ENCODE results near the gene KIAA1614.

The KIAA1614 gene

GRCh38 chr1:180892675-180893074 is 20.0 kb upstream of the KIAA1614 start:
- Histone ChIP-seq H3K4me3 (ENCODE audit: low read depth in 1 of 2, low read length in 2 of 2) (no peak overlapping the region), H3K9me3 (ENCODE audit: control insufficient read depth in 1 of 2, low read length in 2 of 2) (no peaks in the 10 kb centered on the region), H3K4me1 (ENCODE audit: control insufficient read depth in 1 of 2, insufficient read depth in 2 of 2, low read length in 2 of 2) (no peaks in the 10 kb centered on the region), H3K27ac (ENCODE audit: low read length) (no peak overlapping the region), H3K27me3 (ENCODE audit: low read depth, low read length) (no peaks in the 10 kb centered on the region), H3K36me3 (ENCODE audit: control insufficient read depth in 1 of 2, insufficient read depth in 2 of 2, low read length in 2 of 2) (no peaks in the 10 kb centered on the region)

- H3K4me1 ChIP-seq (ENCODE audit: control insufficient read depth in 1 of 2, insufficient read depth in 2 of 2, low read length in 2 of 2) = no peaks in the 10 kb centered on the region
- no peak overlapping the region for H3K27ac ChIP-seq (ENCODE audit: low read length)
- H3K9me3 ChIP-seq (ENCODE audit: control insufficient read depth in 1 of 2, low read length in 2 of 2) = no peaks in the 10 kb centered on the region
- no peak overlapping the region for H3K4me3 ChIP-seq (ENCODE audit: low read depth in 1 of 2, low read length in 2 of 2)
- no peaks in the 10 kb centered on the region for H3K27me3 ChIP-seq (ENCODE audit: low read depth, low read length)
- no peaks in the 10 kb centered on the region for H3K36me3 ChIP-seq (ENCODE audit: control insufficient read depth in 1 of 2, insufficient read depth in 2 of 2, low read length in 2 of 2)
These were observed 19.1 kb upstream of the KIAA1614 start for GRCh38 chr1:180893614-180894013.

GRCh38 chr1:180896161-180896560 is 16.5 kb upstream of the KIAA1614 start:
- H3K4me3 ChIP-seq (ENCODE audit: low read depth in 1 of 2, low read length in 2 of 2) = no peak overlapping the region
- H3K27me3 ChIP-seq (ENCODE audit: low read depth, low read length) = no peaks in the 10 kb centered on the region
- no peaks in the 10 kb centered on the region for H3K4me1 ChIP-seq (ENCODE audit: control insufficient read depth in 1 of 2, insufficient read depth in 2 of 2, low read length in 2 of 2)
- no peaks in the 10 kb centered on the region for H3K9me3 ChIP-seq (ENCODE audit: control insufficient read depth in 1 of 2, low read length in 2 of 2)
- H3K27ac ChIP-seq (ENCODE audit: low read length) = no peak overlapping the region
- H3K36me3 ChIP-seq (ENCODE audit: control insufficient read depth in 1 of 2, insufficient read depth in 2 of 2, low read length in 2 of 2) = no peaks in the 10 kb centered on the region

- Histone ChIP-seq H3K9me3 (ENCODE audit: control insufficient read depth in 1 of 2, low read length in 2 of 2) (no peaks in the 10 kb centered on the region), H3K36me3 (ENCODE audit: control insufficient read depth in 1 of 2, insufficient read depth in 2 of 2, low read length in 2 of 2) (no peaks in the 10 kb centered on the region), H3K4me1 (ENCODE audit: control insufficient read depth in 1 of 2, insufficient read depth in 2 of 2, low read length in 2 of 2) (no peaks in the 10 kb centered on the region), H3K4me3 (ENCODE audit: low read depth in 1 of 2, low read length in 2 of 2) (no peak overlapping the region), H3K27ac (ENCODE audit: low read length) (no peak overlapping the region), H3K27me3 (ENCODE audit: low read depth, low read length) (no peaks in the 10 kb centered on the region)
These were observed 14.1 kb upstream of the KIAA1614 start for GRCh38 chr1:180898441-180899219.

GRCh38 chr1:180899262-180899661 is 13.4 kb upstream of the KIAA1614 start:
- no peaks in the 10 kb centered on the region for H3K36me3 ChIP-seq (ENCODE audit: control insufficient read depth in 1 of 2, insufficient read depth in 2 of 2, low read length in 2 of 2)
- H3K27me3 ChIP-seq (ENCODE audit: low read depth, low read length) = no peaks in the 10 kb centered on the region
- H3K9me3 ChIP-seq (ENCODE audit: control insufficient read depth in 1 of 2, low read length in 2 of 2) = no peaks in the 10 kb centered on the region
- H3K4me3 ChIP-seq (ENCODE audit: low read depth in 1 of 2, low read length in 2 of 2) = no peak overlapping the region
- no peaks in the 10 kb centered on the region for H3K4me1 ChIP-seq (ENCODE audit: control insufficient read depth in 1 of 2, insufficient read depth in 2 of 2, low read length in 2 of 2)
- no peak overlapping the region for H3K27ac ChIP-seq (ENCODE audit: low read length)

GRCh38 chr1:180901076-180901990 is 11.4 kb upstream of the KIAA1614 start:
- Histone ChIP-seq H3K27ac (ENCODE audit: low read length) (no peak overlapping the region), H3K4me3 (ENCODE audit: low read depth in 1 of 2, low read length in 2 of 2) (no peak overlapping the region), H3K36me3 (ENCODE audit: control insufficient read depth in 1 of 2, insufficient read depth in 2 of 2, low read length in 2 of 2) (no peaks in the 10 kb centered on the region), H3K9me3 (ENCODE audit: control insufficient read depth in 1 of 2, low read length in 2 of 2) (no peaks in the 10 kb centered on the region), H3K4me1 (ENCODE audit: control insufficient read depth in 1 of 2, insufficient read depth in 2 of 2, low read length in 2 of 2) (no peaks in the 10 kb centered on the region), H3K27me3 (ENCODE audit: low read depth, low read length) (no peaks in the 10 kb centered on the region)

GRCh38 chr1:180902541-180902940 is 10.2 kb upstream of the KIAA1614 start:
- Histone ChIP-seq H3K36me3 (ENCODE audit: control insufficient read depth in 1 of 2, insufficient read depth in 2 of 2, low read length in 2 of 2) (no peaks in the 10 kb centered on the region), H3K27me3 (ENCODE audit: low read depth, low read length) (no peaks in the 10 kb centered on the region), H3K9me3 (ENCODE audit: control insufficient read depth in 1 of 2, low read length in 2 of 2) (no peaks in the 10 kb centered on the region), H3K4me1 (ENCODE audit: control insufficient read depth in 1 of 2, insufficient read depth in 2 of 2, low read length in 2 of 2) (no peaks in the 10 kb centered on the region), H3K4me3 (ENCODE audit: low read depth in 1 of 2, low read length in 2 of 2) (no peak overlapping the region), H3K27ac (ENCODE audit: low read length) (no peak overlapping the region)

- Histone ChIP-seq H3K4me3 (ENCODE audit: low read depth in 1 of 2, low read length in 2 of 2) (no peak overlapping the region), H3K27ac (ENCODE audit: low read length) (no peak overlapping the region), H3K9me3 (ENCODE audit: control insufficient read depth in 1 of 2, low read length in 2 of 2) (no peaks in the 10 kb centered on the region), H3K36me3 (ENCODE audit: control insufficient read depth in 1 of 2, insufficient read depth in 2 of 2, low read length in 2 of 2) (no peaks in the 10 kb centered on the region), H3K27me3 (ENCODE audit: low read depth, low read length) (no peaks in the 10 kb centered on the region), H3K4me1 (ENCODE audit: control insufficient read depth in 1 of 2, insufficient read depth in 2 of 2, low read length in 2 of 2) (peaks cover 0 to 4% of the 10 kb centered on the region in 2 donors)
These were observed 6.8 kb upstream of the KIAA1614 start for GRCh38 chr1:180905927-180906326.

- H3K9me3 ChIP-seq (ENCODE audit: control insufficient read depth in 1 of 2, low read length in 2 of 2) = no peaks in the 10 kb centered on the region
- H3K27ac ChIP-seq (ENCODE audit: low read length) = no peak overlapping the region
- H3K27me3 ChIP-seq (ENCODE audit: low read depth, low read length) = no peaks in the 10 kb centered on the region
- no peak overlapping the region for H3K4me3 ChIP-seq (ENCODE audit: low read depth in 1 of 2, low read length in 2 of 2)
- H3K36me3 ChIP-seq (ENCODE audit: control insufficient read depth in 1 of 2, insufficient read depth in 2 of 2, low read length in 2 of 2) = no peaks in the 10 kb centered on the region
- peaks cover 0 to 9% of the 10 kb centered on the region in 2 donors for H3K4me1 ChIP-seq (ENCODE audit: control insufficient read depth in 1 of 2, insufficient read depth in 2 of 2, low read length in 2 of 2)
These were observed 6.2 kb upstream of the KIAA1614 start for GRCh38 chr1:180906511-180906910.

- no peak overlapping the region for H3K4me3 ChIP-seq (ENCODE audit: low read depth in 1 of 2, low read length in 2 of 2)
- H3K4me1 ChIP-seq (ENCODE audit: control insufficient read depth in 1 of 2, insufficient read depth in 2 of 2, low read length in 2 of 2) = peaks cover 0 to 14% of the 10 kb centered on the region in 2 donors
- no peaks in the 10 kb centered on the region for H3K9me3 ChIP-seq (ENCODE audit: control insufficient read depth in 1 of 2, low read length in 2 of 2)
- no peak overlapping the region for H3K27ac ChIP-seq (ENCODE audit: low read length)
- no peaks in the 10 kb centered on the region for H3K27me3 ChIP-seq (ENCODE audit: low read depth, low read length)
- H3K36me3 ChIP-seq (ENCODE audit: control insufficient read depth in 1 of 2, insufficient read depth in 2 of 2, low read length in 2 of 2) = no peaks in the 10 kb centered on the region
These were observed 5.2 kb upstream of the KIAA1614 start for GRCh38 chr1:180907313-180908055.
